ENCODE results near the gene TBC1D12. TPM values are rescaled to one million over a fixed set of nuclear protein-coding genes. Genes with fewer than 3 reads are reported as not detected.

TBC1D12 gene
- total RNA-seq, 4 donors from 2014 or later, result 7.4 to 11.4 (median 7.8) TPM

DNA sequence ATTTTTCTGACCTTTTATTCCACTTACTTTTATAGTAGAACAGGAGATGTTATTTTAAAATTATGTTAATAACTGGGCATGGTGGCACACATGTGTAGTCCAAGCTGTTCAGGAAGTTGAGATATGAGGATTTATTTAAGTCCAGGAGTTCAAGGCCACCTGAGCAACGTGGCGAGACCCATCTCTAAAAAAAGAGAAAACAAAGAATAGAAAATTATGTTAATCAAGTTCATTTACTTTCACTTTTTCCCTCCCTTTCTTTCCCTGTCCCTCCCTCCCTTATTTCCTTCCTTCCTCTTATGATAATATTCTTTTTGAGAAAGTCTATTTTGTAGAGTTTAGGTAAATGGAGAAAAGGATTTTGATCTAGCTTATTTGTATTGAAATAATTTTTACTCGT is 94.3 kb downstream of the TBC1D12 start:
- in situ Hi-C loops (cut with MboI; ENCODE audit: low sequenced_read_pairs in 4 of 4), result no loop called here
- no peak for TF ChIP-seq POLR2A (IDR thresholded peaks at IDR 0.05)
- TF ChIP-seq, protein P1, sequence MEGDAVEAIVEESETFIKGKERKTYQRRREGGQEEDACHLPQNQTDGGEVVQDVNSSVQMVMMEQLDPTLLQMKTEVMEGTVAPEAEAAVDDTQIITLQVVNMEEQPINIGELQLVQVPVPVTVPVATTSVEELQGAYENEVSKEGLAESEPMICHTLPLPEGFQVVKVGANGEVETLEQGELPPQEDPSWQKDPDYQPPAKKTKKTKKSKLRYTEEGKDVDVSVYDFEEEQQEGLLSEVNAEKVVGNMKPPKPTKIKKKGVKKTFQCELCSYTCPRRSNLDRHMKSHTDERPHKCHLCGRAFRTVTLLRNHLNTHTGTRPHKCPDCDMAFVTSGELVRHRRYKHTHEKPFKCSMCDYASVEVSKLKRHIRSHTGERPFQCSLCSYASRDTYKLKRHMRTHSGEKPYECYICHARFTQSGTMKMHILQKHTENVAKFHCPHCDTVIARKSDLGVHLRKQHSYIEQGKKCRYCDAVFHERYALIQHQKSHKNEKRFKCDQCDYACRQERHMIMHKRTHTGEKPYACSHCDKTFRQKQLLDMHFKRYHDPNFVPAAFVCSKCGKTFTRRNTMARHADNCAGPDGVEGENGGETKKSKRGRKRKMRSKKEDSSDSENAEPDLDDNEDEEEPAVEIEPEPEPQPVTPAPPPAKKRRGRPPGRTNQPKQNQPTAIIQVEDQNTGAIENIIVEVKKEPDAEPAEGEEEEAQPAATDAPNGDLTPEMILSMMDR (IDR thresholded peaks at IDR 0.05 in 4 of 5, conservative IDR thresholded peaks at IDR 0.05 in 1 of 5), result no peak
- intact Hi-C loops (cut with DNase I; ENCODE audit: low total_unique reads), result no loop called here
- H3K4me3 ChIP-seq, result no peak overlapping the region
- no peak for ATAC-seq
- DNase-seq, result no peak
- peaks cover 0 to 6% of the 10 kb centered on the region in 2 donors for H3K36me3 ChIP-seq
- no peaks in the 10 kb centered on the region for H3K27me3 ChIP-seq
- H3K4me1 ChIP-seq, result peaks cover 0 to 6% of the 10 kb centered on the region in 2 donors
- no peak overlapping the region for H3K27ac ChIP-seq
- H3K9me3 ChIP-seq, result no peaks in the 10 kb centered on the region

DNA sequence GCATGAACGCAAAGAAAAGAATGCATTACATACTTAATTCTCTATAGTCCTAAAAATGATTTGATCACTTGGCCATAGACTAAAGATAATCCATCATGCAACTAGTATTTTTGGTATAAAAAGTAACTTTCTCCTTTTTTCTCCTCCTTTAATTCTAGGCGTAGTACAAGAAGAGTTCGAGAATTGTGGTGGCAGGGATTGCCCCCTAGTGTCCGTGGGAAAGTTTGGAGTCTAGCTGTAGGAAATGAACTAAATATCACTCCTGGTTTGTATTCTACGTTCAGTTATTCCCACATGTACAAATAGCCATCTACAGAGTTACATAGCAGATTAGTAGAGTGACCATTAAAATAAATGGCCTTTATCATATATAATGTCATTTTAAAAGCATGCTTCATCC is 97.7 kb downstream of the TBC1D12 start:
- DNase-seq (no peak), ATAC-seq (no peak)
- H3K4me1 ChIP-seq, result peaks cover 0 to 6% of the 10 kb centered on the region in 2 donors
- intact Hi-C loops (cut with DNase I; ENCODE audit: low total_unique reads) (no loop called here), in situ Hi-C loops (cut with MboI; ENCODE audit: low sequenced_read_pairs in 4 of 4) (no loop called here)
- H3K4me3 ChIP-seq, result no peak overlapping the region
- no peaks in the 10 kb centered on the region for H3K9me3 ChIP-seq
- TF ChIP-seq, protein P1 (IDR thresholded peaks at IDR 0.05 in 4 of 5, conservative IDR thresholded peaks at IDR 0.05 in 1 of 5), result no peak
- no peak for TF ChIP-seq POLR2A (IDR thresholded peaks at IDR 0.05)
- H3K36me3 ChIP-seq, result peaks cover 0 to 6% of the 10 kb centered on the region in 2 donors
- H3K27ac ChIP-seq, result no peak overlapping the region
- no peaks in the 10 kb centered on the region for H3K27me3 ChIP-seq

DNA sequence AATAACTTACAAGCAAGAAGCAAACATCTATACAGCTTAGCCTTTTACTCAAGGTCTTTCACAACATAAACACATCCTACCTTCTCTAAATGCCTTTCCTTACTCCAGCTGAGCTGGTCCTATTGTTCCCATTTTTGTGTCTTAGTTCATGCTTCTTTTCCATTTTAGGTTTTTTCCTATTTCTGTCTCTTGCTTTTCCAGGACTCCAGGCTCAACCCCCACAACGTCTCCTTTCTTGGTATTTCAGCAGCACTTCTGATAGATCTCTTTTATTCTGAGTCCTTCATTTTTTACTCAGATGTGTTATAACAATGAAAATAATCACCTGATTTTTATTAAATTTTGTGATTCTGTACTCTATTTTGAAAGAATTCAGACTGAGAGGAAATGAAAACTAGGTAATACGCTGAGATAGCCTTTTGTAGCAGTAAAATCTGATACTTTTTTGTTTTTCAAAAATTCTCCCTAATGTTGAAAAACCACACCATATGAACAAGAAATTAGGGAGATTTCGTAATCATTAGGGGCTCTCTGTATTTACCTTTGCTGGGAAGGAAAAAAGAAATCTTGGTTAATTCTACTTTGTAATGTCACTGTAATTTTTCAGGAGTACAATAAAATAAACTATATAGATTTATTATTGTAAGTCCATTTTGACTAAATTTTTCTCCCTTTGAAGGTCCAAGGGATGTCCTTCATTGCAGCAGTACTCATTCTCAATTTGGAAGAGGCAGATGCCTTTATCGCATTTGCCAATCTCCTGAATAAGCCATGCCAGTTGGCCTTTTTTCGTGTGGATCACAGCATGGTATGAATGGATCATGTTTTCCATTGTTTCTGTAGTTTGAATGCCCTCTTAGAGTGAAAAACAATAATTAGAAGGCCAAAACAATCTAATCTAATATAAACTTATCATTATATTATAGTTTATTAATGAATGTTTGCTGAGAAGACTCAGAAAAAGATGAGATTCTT is 119.2 kb downstream of the TBC1D12 start:
- in situ Hi-C loops (cut with MboI; ENCODE audit: low sequenced_read_pairs in 4 of 4), result no loop called here

DNA sequence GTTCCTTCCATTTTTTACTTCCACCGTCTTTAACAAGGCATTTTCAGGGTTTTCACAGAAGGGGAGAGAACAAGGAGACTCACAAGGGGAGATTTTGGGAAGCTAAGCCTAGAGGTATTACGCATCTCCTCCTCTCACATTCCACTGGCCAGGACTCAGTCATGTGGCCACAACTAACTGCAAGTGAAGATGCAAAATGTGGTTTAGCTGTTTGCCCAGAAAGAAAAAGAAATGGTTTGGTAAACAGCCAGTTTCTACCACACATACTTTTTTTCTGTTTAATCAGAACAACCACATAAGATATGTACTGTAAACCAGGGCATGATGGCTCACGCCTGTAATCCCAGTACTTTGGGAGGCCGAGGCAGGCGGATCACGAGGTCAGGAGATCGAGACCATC is 121.8 kb downstream of the TBC1D12 start:
- in situ Hi-C loops (cut with MboI; ENCODE audit: low sequenced_read_pairs in 4 of 4), result no loop called here
- TF ChIP-seq, protein P1 (IDR thresholded peaks at IDR 0.05 in 4 of 5, conservative IDR thresholded peaks at IDR 0.05 in 1 of 5), result no peak
- TF ChIP-seq POLR2A (IDR thresholded peaks at IDR 0.05), result no peak
- Histone ChIP-seq H3K9me3 (no peaks in the 10 kb centered on the region), H3K36me3 (peaks cover 0 to 10% of the 10 kb centered on the region in 2 donors), H3K27ac (no peak overlapping the region), H3K27me3 (no peaks in the 10 kb centered on the region), H3K4me1 (no peaks in the 10 kb centered on the region), H3K4me3 (no peak overlapping the region)
- no peak for ATAC-seq
- intact Hi-C loops (cut with DNase I; ENCODE audit: low total_unique reads), result no loop called here
- DNase-seq, result no peak

More for the DNA sequence above, 119.2 kb downstream of the TBC1D12 start:
- ATAC-seq (no peak), DNase-seq (no peak)
- intact Hi-C loops (cut with DNase I; ENCODE audit: low total_unique reads), result no loop called here
- Histone ChIP-seq H3K9me3 (no peaks in the 10 kb centered on the region), H3K4me3 (no peak overlapping the region), H3K27ac (no peak overlapping the region), H3K36me3 (peaks cover 0 to 10% of the 10 kb centered on the region in 2 donors), H3K4me1 (no peaks in the 10 kb centered on the region), H3K27me3 (no peaks in the 10 kb centered on the region)
- TF ChIP-seq, protein P1 (IDR thresholded peaks at IDR 0.05 in 4 of 5, conservative IDR thresholded peaks at IDR 0.05 in 1 of 5), result no peak
- no peak for TF ChIP-seq POLR2A (IDR thresholded peaks at IDR 0.05)

Data from gastrocnemius medialis (tissue), 4 donors.